GM12878 (cell line): Measurements from ENCODE around the gene SPPL3.

Source experiments
- CTCF ChIP-seq, 3 experiments: IDR thresholded peaks in 2 of 3; conservative IDR thresholded peaks in 1 of 3; 2 replicates each; pipeline ENCODE4 v1.5.1; 2011; ENCODE audit warnings: low read depth in 3 of 3, low read length in 3 of 3, mild to moderate bottlenecking in 3 of 3, control low read depth in 2 of 3, moderate library complexity in 2 of 3, inconsistent platforms in 1 of 3, mixed read lengths in 1 of 3; ENCODE audit not compliant: control insufficient read depth in 2 of 3, insufficient read depth in 1 of 3; ENCODE audit errors: extremely low read depth in 1 of 3
- E2F8 ChIP-seq: fragments of 450-650 bp; IDR thresholded peaks from 2 replicates; pipeline ENCODE4 v1.6.1; 2018; ENCODE audit warnings: mild to moderate bottlenecking, low read depth, moderate library complexity; ENCODE audit not compliant: partially characterized antibody
- EGR1 ChIP-seq, 2 experiments: IDR thresholded peaks; 1 replicate in 1 of 2; 2 replicates in 1 of 2; pipeline ENCODE4 v1.6.1; 2011 to 2012; ENCODE audit warnings: low read depth in 2 of 2, low read length in 2 of 2, borderline replicate concordance in 1 of 2, mild to moderate bottlenecking in 1 of 2, moderate library complexity in 1 of 2
- EZH2 ChIP-seq: IDR thresholded peaks from 2 replicates; pipeline ENCODE4 v1.6.1; 2012; ENCODE audit warnings: low read depth, mild to moderate bottlenecking, control low read depth, inconsistent platforms, low read length, borderline replicate concordance; ENCODE audit not compliant: control insufficient read depth
- MTA3 ChIP-seq: IDR thresholded peaks from 2 replicates; pipeline ENCODE4 v1.6.1; 2012; ENCODE audit warnings: low read length, inconsistent platforms, borderline replicate concordance
- POLR2A ChIP-seq: IDR thresholded peaks from 2 replicates; pipeline ENCODE4 v1.6.1; 2011; ENCODE audit warnings: low read depth, mild to moderate bottlenecking, low read length
- TF ChIP-seq, protein P1 (sequence below): IDR thresholded peaks from 2 replicates; pipeline ENCODE4 v1.6.1; 2012; ENCODE audit warnings: low read depth, low read length, improper control_type of control experiment

GRCh38 chr12:120920178-120920577 lies 16.0 kb upstream of the SPPL3 start:
- TF ChIP-seq CTCF (IDR thresholded peaks at IDR 0.05 in 2 of 3, conservative IDR thresholded peaks at IDR 0.05 in 1 of 3; ENCODE audit: control insufficient read depth in 2 of 3, extremely low read depth in 1 of 3, insufficient read depth in 1 of 3, low read depth in 3 of 3, low read length in 3 of 3) = no peak
- no peak for TF ChIP-seq EZH2
- TF ChIP-seq POLR2A = no peak
- no peak for TF ChIP-seq E2F8
- TF ChIP-seq, protein P1, sequence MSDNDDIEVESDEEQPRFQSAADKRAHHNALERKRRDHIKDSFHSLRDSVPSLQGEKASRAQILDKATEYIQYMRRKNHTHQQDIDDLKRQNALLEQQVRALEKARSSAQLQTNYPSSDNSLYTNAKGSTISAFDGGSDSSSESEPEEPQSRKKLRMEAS = no peak
- TF ChIP-seq MTA3 = no peak
- TF ChIP-seq EGR1 (IDR thresholded peaks at IDR 0.05; ENCODE audit: borderline replicate concordance in 1 of 2, low read depth in 2 of 2, low read length in 2 of 2) = no peak
